Left ventricle myocardium inferior (tissue), 1 donor: ENCODE results near the gene LRRC7. TPM values are rescaled to one million over a fixed set of nuclear protein-coding genes. Genes with fewer than 3 reads are reported as not detected.

ENCODE experiments used
- DNase-seq: peaks from one replicate; pipeline ENCODE4 v3.0.0-alpha.2; 2020
- H3K27ac ChIP-seq: fragments of 200-600 bp; replicated peaks from 2 replicates; pipeline ENCODE4 v1.8.0; 2021
- H3K27me3 ChIP-seq: fragments of 200-600 bp; 2 replicates; pipeline ENCODE4 v1.8.0; 2021; ENCODE audit warnings: low read depth
- H3K36me3 ChIP-seq: fragments of 200-600 bp; 2 replicates; pipeline ENCODE4 v1.8.0; 2021
- H3K4me1 ChIP-seq: fragments of 200-600 bp; 2 replicates; pipeline ENCODE4 v1.8.0; 2021
- H3K4me3 ChIP-seq: fragments of 200-600 bp; 2 replicates; pipeline ENCODE4 v1.8.0; 2021; ENCODE audit warnings: mild to moderate bottlenecking, moderate library complexity
- H3K9me3 ChIP-seq: fragments of 200-600 bp; replicated peaks from 2 replicates; pipeline ENCODE4 v1.8.0; 2021
- CTCF ChIP-seq: fragments of 200-600 bp; IDR thresholded peaks from 2 replicates; pipeline ENCODE4 v1.8.0; 2021; ENCODE audit warnings: antibody characterized with exemption, mild to moderate bottlenecking, borderline replicate concordance
- intact Hi-C: fragments of 100-400 bp; cut with micrococcal nuclease; formaldehyde crosslinking; loops from one replicate; pipeline ENCODE4 v1.11.0; 2022
- long read RNA-seq: library from polyadenylated mRNA; unstranded; transcript quantifications from one replicate; pipeline ENCODE4 v2.0.0, GENCODE V29; 2021
- total RNA-seq: library from RNA; stranded (reverse); fragmentation: NEBNext Ultra II Directional; extraction: Animal tissue kit (Norgen Biotek cat#: 25700); gene quantifications from one replicate; pipeline ENCODE4 v1.2.1, GENCODE V29; 2021
- donor health status: DM: no; HTN: yes; CAD: no; lungs with severe emphysema.

The LRRC7 gene
- 0.44 TPM for total RNA-seq
- long read RNA-seq, result 0 reads

- intact Hi-C loops, result no loop called here
- Histone ChIP-seq H3K27me3 (peaks cover 63% of the 10 kb centered on the region), H3K36me3 (no peaks in the 10 kb centered on the region), H3K27ac (peak within 1 kb of the TSS; percentile 75), H3K4me1 (peaks cover 25% of the 10 kb centered on the region), H3K9me3 (peaks cover 6% of the 10 kb centered on the region), H3K4me3 (peak within 1 kb of the TSS; percentile 70)
- no peak for TF ChIP-seq CTCF
- peak; percentile 15 for DNase-seq
These were observed at the start of gene LRRC7 for GRCh38 chr1:69567652-69568420. Gene LRRC7, plus strand, starts transcription at chr1:69567922. Its CDS starts 718 bp downstream, at chr1:69568640.

- H3K27me3 ChIP-seq, result no peaks in the 10 kb centered on the region
- H3K4me3 ChIP-seq, result no peak overlapping the region
- H3K4me1 ChIP-seq, result no peaks in the 10 kb centered on the region
- intact Hi-C loops, result no loop called here
- no peaks in the 10 kb centered on the region for H3K9me3 ChIP-seq
- DNase-seq, result no peak
- H3K36me3 ChIP-seq, result no peaks in the 10 kb centered on the region
- H3K27ac ChIP-seq, result no peak overlapping the region
- TF ChIP-seq CTCF, result no peak
These were observed 48.7 kb upstream of the LRRC7 start for GRCh38 chr1:69519006-69519405.

- no peaks in the 10 kb centered on the region for H3K36me3 ChIP-seq
- no peaks in the 10 kb centered on the region for H3K27me3 ChIP-seq
- no peaks in the 10 kb centered on the region for H3K4me1 ChIP-seq
- H3K4me3 ChIP-seq, result no peak overlapping the region
- no peak for DNase-seq
- no peak overlapping the region for H3K27ac ChIP-seq
- TF ChIP-seq CTCF, result no peak
- H3K9me3 ChIP-seq, result no peaks in the 10 kb centered on the region
- intact Hi-C loops, result no loop called here
These were observed 47.4 kb upstream of the LRRC7 start for GRCh38 chr1:69520326-69520725.

GRCh38 chr1:69523032-69523431, 44.7 kb upstream of the LRRC7 start:
- Histone ChIP-seq H3K27me3 (no peaks in the 10 kb centered on the region), H3K36me3 (no peaks in the 10 kb centered on the region), H3K27ac (no peak overlapping the region), H3K9me3 (no peaks in the 10 kb centered on the region), H3K4me3 (no peak overlapping the region), H3K4me1 (no peaks in the 10 kb centered on the region)
- no peak for TF ChIP-seq CTCF
- intact Hi-C loops, result no loop called here
- no peak for DNase-seq

DNA sequence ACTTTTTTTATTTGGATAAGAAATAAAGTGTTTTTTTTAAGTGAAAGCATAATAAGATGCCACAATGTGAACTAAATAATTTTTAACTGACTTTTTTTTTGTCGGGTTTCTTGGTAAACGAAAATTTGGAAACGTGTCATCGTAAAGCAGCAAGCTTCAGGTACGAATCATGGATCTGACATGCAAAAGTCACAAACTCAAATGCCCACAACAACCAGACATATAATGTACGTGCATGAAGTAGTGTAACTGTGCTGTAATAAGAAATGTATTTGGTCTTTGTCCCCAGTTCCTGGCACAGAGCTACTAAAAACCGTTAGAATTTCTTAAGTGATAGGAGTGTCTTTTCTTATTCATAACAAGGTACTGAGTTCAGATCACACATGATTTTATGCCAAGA, 44.3 kb upstream of the LRRC7 start:
- Histone ChIP-seq H3K4me1 (no peaks in the 10 kb centered on the region), H3K4me3 (no peak overlapping the region), H3K27me3 (no peaks in the 10 kb centered on the region), H3K9me3 (no peaks in the 10 kb centered on the region), H3K27ac (no peak overlapping the region), H3K36me3 (no peaks in the 10 kb centered on the region)
- TF ChIP-seq CTCF, result no peak
- intact Hi-C loops, result no loop called here
- DNase-seq, result no peak
